Measurements from ENCODE around the gene ODC1.
"Not testable (repeated sequence)": the region's sequence is repeated elsewhere in the genome, so short reads cannot be mapped to it uniquely, and the experiment has no call there.

The ODC1 gene

DNA sequence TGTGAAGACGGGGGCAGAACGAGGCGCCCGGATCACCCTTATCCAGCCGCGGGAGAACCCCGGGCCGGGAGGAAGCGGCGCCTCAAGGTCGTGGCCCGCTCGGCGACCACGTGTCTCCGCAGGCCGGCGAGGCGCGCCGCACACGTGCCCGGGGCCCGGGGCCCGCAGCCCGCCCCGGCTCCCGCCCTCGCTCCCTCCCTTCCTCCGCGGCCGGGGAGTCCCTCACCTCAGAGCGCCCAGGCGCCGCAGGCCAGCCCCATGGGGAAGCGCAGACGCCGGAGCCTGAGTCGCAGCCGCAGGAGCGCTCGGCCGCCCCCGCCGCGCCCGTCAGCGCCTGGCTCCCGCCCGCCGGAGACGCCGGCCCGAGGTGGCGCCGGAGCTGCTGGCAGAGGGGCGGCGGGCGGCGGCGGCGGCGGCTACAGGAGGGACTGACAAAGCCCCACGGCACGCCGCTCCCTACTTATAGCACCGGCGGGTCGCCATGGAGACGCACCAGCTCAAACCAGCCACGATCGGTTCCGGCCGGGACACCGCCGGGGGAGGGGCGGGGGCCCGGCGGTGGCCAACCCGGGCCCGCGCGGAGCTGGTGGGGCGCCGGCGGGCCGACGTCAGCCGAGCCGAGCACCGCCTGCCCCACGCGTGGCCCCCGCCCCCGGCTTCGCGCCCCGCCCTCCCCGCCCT lies at the start of gene ODC1:
Gene ODC1, minus strand, starts transcription at position 433 of the 681 bp plus-strand sequence. CDS start 3,295 bp downstream, outside the sequence.
- peak; percentile 93 for DNase-seq (ENCODE audit: extremely low read depth in 1 of 2, low read depth in 1 of 2)

- peak; percentile 41 to 42 for DNase-seq (ENCODE audit: extremely low read depth in 1 of 2, low read depth in 1 of 2)
These were observed 49.7 kb upstream of the ODC1 start for GRCh38 chr2:10497797-10498251.

DNA sequence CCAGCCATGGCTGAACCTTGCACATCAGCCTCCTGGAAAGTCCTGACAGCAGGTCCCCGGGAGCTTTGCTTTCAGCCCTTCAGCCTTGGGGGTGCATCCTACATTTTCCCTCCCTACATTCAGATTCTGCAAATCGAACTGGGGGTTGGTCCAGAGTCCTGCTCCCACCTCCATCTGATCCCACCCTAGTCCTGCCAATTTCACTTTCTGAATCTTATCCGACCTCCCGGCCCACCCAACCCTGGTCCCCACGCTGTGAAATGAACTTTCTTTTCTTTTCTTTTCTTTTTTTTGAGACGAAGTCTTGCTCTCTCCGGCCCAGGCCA lies 47.8 kb upstream of the ODC1 start:
- no peak for DNase-seq (ENCODE audit: extremely low read depth in 1 of 2, low read depth in 1 of 2)

GRCh38 chr2:10495311-10495987 lies 47.3 kb upstream of the ODC1 start:
- DNase-seq (ENCODE audit: extremely low read depth in 1 of 2, low read depth in 1 of 2) = no peak

- no peak for DNase-seq (ENCODE audit: extremely low read depth in 1 of 2, low read depth in 1 of 2)
These were observed 46.4 kb upstream of the ODC1 start for GRCh38 chr2:10494351-10495066.

GRCh38 chr2:10493634-10494281 lies 45.6 kb upstream of the ODC1 start:
- DNase-seq (ENCODE audit: extremely low read depth in 1 of 2, low read depth in 1 of 2) = peak; percentile 64 to 86

GRCh38 chr2:10493075-10493633 lies 45.0 kb upstream of the ODC1 start:
- no peak for DNase-seq (ENCODE audit: extremely low read depth in 1 of 2, low read depth in 1 of 2)

DNA sequence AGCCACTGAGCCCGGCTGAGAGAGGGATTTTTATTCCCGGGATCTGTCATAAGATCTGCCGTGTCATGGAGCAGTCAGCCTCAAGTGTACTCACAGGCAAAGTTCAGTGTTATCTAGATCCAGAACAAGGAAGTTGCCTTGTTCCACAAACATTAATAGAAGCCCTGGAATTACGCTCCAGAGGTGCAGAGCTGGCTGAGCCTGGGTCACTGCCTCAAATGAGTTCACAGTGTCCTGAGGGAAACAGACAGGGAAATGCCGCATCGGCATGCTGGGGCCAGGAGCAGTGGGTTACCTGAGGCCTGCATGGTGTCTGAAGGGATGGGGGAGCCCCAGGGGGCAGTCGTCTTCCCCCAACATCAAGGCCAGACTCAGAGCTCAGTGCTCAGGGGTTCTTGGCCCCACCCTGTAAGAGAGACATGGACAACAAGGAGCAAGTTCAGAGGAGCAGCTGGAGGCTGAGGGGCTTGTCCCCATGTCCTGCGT lies 42.7 kb upstream of the ODC1 start:
- DNase-seq (ENCODE audit: extremely low read depth in 1 of 2, low read depth in 1 of 2) = no peak

- no peak for DNase-seq (ENCODE audit: extremely low read depth in 1 of 2, low read depth in 1 of 2)
These were observed 41.9 kb upstream of the ODC1 start for GRCh38 chr2:10489842-10490555.

- not testable (repeated sequence) for DNase-seq (ENCODE audit: extremely low read depth in 1 of 2, low read depth in 1 of 2)
These were observed 40.0 kb upstream of the ODC1 start for GRCh38 chr2:10488142-10488541.

- not testable (repeated sequence) for DNase-seq (ENCODE audit: extremely low read depth in 1 of 2, low read depth in 1 of 2)
These were observed 39.6 kb upstream of the ODC1 start for GRCh38 chr2:10487741-10488104.

- no peak for DNase-seq (ENCODE audit: extremely low read depth in 1 of 2, low read depth in 1 of 2)
These were observed 39.1 kb upstream of the ODC1 start for GRCh38 chr2:10487081-10487740.

- DNase-seq (ENCODE audit: extremely low read depth in 1 of 2, low read depth in 1 of 2) = no peak
These were observed 38.5 kb upstream of the ODC1 start for GRCh38 chr2:10486601-10487079.

DNA sequence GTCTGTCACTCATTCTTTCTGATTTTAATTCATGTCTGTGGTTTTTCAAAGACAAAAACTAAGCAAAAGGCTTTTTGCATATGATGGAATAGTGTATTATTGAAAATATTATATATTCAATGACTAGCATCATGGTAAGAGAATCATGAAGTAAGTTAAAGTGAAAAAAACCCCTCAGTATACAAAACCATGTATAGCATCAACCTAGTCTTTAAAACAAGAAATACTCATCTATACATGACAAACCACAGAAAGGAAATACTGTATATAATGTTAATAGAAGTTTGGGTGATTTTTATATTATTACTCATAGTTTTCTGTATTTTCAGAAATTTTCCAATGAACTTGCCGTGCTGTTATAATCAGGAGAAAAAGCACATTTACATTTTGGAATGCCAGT lies 38.0 kb upstream of the ODC1 start:
- no peak for DNase-seq (ENCODE audit: extremely low read depth in 1 of 2, low read depth in 1 of 2)

GRCh38 chr2:10482913-10483312 lies 34.8 kb upstream of the ODC1 start:
- no peak for DNase-seq (ENCODE audit: extremely low read depth in 1 of 2, low read depth in 1 of 2)

- DNase-seq (ENCODE audit: extremely low read depth in 1 of 2, low read depth in 1 of 2) = no peak
These were observed 34.3 kb upstream of the ODC1 start for GRCh38 chr2:10482460-10482859.

DNA sequence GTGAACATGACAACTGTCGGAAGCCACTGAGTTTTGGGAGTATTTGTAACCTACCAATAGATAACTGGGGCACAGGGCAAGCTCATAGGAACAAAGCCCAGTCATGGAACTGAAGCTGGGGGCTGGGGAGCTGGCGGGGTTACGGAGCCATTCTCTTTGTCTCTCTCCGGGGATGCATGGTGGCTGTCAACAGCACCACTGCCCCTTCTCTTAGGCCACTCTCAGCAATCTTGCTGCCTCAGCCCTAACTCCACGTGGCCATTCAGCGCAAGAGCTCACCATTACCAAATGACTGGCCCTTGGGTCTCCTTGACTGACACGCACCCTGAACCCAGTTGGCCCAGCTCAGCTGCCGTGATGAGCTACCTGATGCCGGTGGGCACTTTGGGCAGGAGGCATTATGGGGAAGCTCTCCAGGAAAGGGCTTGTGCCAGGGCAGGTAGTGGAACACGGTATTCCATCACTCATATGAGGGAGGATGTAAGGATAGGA lies 33.6 kb upstream of the ODC1 start:
- no peak for DNase-seq (ENCODE audit: extremely low read depth in 1 of 2, low read depth in 1 of 2)

DNA sequence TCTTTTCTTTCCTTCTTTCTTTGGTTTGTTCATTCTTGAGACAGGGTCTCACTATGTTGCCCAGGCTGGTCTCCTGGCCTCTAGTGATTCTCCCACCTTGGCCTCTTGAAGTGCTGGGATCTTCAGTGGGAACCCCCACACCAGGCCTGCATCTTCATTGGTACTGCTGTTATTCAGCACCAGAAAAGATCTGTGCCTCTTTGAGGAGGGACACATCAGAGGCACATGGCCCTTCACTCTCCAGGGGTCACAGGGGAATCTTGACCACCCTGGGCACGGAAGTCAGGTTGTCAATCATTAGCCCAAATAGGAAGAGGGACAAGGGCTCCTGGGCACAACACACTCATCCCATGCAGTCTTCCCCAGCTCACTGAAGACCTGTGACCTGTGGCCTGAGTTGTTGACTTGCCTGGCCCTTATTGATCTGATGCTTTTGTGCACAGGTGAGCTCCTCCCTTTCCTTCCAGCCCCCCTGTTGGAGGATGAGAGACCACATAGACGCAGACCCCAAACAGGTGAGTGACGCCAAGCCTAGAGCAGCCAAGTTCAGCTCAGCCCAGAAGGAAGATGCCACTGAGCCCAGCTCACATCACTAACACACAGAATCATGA lies 33.0 kb upstream of the ODC1 start:
- DNase-seq (ENCODE audit: extremely low read depth in 1 of 2, low read depth in 1 of 2) = no peak

- no peak for DNase-seq (ENCODE audit: extremely low read depth in 1 of 2, low read depth in 1 of 2)
These were observed 32.3 kb upstream of the ODC1 start for GRCh38 chr2:10480359-10480949.
